Measurements from ENCODE around the gene KISS1R.
"Not testable (repeated sequence)": the region's sequence is repeated elsewhere in the genome, so short reads cannot be mapped to it uniquely, and the experiment has no call there.

Gene KISS1R

DNA sequence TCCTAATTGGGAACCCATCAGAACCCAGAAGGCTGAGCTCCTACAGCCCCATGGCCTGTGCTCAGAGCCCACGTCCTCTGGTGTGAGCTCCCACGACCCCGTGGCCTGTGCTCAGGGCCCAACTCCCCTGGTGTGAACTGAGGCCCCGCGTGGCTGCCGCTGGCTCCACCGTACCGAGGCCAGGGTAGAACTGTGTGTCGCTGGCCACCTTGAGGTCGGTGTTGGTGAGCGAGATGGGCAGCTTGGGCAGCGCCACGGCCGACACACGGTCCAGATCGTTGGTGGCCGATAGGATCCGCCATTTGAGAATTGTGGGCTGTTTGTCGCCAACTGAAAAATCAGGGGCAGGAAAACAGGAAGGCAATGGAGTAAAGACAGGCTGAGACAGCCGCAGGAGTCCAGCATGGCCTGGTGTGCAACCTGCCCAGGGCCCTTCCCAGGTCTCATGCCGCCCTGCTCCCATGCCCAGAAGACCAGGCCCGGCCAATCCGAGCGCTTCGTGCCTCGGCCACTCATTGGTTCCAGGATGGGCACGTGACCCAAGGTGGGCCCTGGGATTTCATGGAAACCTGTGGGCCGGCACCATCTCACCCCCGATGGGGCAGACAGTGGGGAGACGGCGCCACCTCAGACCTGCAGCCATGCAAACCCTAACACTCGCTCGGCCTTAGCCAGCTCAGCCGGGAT lies 35.6 kb upstream of the KISS1R start:
- no peak for DNase-seq (ENCODE audit: low read depth)

DNA sequence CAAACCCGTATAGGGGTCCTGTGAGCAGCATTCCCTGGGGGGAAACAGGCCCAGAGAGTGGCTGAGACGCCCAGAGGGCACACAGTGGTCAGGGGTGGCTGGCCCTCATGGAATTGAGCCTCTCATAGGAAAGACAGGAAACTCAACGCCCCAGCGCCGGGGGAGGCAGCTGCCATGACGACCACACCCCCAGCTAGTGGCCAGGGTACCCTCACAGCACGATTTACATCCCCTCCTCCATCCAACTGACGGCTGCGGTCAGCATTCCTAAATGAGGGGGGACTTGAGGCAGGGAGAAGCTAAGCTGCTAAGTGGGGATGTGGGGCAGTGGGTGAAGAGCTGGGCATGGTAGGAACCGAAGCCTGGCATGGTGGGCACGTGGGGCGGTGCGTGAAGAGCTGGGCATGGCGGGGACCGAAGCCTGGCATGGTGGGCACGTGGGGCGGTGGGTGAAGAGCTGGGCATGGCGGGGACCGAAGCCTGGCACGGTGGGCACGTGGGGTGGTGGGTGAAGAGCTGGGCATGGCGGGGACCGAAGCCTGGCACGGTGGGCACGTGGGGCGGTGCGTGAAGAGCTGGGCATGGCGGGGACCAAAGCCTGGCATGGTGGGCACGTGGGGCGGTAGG lies 34.1 kb upstream of the KISS1R start:
- DNase-seq (ENCODE audit: low read depth) = no peak

DNA sequence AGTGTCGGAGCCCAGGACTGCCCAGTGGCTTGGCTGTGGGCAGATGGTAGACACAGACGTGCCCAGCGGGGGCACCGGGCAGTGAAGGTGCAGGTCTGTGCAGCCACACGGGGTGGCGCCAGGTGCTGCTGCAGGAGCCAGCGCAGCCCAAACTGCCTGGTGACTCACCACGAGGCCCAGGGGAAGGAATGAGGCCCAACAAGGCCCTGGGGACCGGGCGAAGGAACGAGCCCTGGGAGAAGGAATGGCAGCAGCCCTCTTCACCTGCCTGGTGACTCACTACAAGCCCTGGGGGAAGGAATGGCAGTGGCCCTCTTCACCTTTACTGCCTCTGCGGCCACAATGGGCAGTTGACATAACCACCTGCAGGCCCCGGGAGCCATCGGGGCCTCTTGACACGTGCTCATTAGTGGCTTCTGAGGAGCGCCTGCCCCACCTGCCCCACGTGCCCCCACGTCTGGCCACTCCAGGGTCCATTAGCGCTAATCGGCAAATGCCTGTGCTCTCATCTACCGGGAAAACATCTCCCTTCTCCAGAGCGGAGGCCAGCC lies 33.4 kb upstream of the KISS1R start:
- DNase-seq (ENCODE audit: low read depth) = no peak

DNA sequence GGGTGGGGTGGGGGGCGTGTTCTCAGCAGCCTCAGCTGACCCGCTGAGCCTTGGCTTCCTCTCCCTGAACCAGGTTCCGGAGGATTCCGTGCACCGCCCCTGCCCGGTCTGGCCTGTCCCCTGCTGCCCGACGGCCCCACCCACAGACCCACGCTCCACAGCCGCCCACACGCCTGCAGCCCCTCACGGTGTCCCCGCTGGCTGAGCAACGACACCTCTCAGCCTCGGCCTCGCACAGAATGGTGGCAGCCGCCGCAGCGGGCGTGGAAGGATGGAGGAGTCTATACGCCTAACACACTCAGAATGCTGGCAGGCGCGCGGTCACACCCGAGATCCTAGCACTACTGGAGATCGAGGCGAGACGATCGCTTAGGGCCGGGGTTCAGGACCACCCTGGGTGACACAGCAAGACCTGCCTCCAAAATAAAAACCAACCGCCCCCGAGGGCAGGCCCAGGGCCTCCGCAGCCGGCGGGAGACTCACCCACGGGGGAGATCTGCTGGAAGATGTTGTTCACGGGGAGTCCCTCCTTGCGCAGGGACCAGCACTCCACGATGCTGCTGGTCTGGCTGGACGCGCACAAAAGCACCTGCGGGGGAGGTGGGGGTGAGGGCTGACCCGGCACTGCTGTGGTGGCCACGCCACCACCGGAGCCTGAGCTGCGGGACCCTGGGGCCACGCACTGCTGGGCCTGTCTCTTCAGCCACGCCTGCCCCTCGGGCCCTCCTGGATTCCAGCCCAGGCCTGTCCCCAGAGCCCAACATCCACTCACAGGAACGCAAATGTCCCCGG lies 32.5 kb upstream of the KISS1R start:
- DNase-seq (ENCODE audit: low read depth) = no peak

DNA sequence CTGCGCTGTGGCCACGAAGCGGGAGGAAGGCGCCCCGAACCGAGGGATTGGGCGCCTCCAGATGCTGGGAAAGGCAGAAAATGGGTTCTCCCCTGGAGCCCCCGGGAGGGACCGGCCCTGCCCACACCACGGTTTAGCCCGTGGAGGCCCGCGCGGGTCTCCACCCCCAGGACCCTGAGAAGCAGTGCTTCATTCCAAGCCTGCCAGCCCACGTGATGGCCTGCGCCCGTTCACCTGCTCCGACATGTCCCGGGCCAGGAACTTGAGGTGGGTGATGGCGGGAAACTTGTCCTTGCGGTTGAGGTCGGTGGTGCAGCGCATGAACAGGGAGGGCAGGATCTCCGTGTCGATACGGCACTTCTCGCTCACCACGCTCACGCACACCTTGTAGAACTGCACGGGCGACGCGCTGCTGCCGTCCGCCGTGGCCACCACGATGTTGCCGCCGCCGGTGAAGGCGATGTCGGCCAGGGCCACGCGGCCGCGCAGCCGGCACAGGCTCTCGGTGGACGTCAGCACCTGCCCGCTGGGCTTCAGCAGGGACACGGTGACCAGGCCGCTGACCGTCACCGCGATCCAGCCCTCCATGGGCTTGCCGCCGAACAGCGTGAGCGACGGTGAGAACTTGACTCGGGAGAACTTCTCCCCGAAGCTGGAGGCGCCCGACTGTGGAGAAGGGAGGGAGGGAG lies 31.5 kb upstream of the KISS1R start:
- DNase-seq (ENCODE audit: low read depth) = no peak

DNA sequence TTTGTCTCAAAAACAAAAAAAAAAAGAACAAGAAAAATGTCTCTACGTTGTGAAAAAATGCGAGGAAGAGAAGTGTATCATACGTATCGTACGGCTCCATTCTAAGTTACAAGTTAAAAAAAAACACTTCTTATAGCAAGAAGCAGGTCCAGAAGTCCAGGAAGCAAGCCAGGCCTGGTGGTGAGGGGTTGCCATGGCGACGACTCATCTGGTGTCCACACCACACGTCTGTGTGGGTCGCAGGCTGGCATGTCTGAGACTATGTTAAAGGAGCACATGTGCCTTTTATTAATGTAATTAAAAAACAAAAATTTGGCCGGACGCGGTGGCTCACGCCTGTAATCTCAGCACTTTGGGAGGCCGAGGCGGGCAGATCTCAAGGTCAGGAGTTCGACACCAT lies 30.1 kb upstream of the KISS1R start:
- DNase-seq (ENCODE audit: low read depth) = peak; percentile 48

DNA sequence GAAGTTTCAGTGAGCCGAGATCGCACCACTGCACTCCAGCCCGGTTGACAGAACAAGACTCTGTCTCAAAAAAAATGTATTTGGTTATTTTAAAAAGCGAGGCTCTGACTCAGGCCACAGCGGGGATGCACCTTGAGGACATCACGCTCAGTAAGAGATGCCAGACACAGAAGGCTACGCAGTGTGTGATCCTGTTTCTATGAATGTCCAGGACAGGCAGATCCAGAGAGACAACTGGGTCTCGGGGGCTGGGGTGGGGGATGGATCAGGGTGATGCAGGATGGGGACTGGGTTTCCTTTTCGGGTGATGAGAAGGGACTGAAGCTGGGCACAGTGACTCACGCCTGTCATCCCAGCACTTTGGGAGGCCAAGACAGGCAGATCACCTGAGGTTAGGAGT lies 29.5 kb upstream of the KISS1R start:
- DNase-seq (ENCODE audit: low read depth) = no peak

DNA sequence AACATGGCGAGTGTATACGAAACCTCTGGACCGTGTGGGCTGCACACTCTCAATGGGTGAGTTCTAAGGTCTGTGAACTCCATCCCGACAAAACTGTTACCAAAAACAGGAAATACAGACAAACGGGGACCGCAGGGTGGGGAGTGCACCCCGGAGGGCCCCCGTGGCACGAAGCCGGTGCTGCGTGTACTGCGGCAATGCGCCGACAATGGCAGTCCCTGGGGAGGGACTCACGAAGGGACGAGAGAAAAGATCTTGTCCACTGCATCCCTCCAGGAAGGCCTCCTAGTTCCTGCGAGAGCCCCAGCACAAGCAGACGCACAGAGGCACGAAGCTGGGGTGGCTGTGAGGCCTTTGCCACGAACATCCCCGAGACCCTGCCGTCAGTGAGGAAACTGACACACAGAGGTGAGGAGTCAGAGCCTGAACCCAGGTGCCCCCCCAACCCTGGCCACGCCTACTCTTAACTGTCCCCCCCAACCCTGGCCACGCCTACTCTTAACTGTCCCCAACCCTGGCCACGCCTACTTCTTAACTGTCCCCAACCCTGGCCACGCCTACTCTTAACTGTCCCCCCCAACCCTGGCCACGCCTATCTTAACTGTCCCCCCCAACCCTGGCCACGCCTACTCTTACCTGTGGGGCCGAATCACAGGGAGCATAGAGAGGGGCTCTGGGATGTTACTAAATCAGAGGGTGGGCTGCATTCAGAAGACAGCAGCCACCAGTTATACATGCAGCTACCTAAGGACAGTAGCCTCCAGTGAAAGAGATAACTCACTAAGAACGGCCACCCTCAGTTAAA lies 28.4 kb upstream of the KISS1R start:
- DNase-seq (ENCODE audit: low read depth) = no peak

DNA sequence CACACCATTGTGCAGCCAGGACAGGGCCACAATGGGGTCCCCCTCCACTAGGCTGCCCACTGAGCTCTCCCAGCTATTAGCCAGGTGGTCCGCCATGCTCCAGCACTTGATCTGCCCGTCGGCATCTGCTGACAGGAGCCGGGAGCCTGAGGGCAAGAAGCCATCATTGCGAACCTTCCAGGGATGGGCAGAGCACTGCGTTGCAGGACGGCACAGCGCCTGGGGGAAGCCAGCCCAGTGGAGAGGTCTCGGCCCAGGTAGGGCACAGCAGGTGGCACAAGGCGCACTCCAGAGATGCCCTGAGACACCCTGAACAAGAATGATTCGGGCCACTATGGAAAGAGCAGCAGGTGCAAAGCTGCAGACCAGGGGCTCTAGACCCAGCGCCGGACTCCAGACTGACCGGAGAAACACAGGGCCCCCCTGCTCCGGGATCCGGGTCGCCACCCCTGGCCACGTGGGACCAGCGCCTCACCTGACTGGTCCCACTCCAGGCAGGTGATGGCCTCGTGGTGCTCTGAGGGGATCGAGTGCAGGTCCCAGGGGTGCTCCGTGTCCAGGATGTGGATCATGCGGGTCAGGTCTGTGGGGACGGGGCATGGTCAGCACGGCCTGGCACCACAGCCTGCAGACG lies 27.4 kb upstream of the KISS1R start:
- DNase-seq (ENCODE audit: low read depth) = no peak

DNA sequence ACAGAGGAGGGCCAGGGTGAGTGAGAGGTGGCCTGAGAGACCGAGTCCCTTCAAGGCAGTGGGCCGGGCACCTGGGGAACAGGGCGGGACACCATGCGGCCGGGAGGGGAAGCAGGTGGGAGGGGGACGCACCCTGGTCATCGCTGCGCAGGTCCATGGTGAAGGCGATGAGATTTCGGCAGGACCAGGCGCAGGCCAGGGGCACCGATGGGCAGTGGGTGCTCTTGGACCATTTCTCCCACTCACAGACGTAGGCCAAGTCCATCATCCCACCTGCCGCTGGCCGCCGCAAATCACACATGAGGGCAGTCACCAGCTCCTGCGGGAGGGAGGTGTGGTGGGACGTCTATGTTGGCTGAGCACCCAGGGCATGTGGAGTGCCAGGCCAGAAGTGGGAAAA lies 26.3 kb upstream of the KISS1R start:
- no peak for DNase-seq (ENCODE audit: low read depth)

DNA sequence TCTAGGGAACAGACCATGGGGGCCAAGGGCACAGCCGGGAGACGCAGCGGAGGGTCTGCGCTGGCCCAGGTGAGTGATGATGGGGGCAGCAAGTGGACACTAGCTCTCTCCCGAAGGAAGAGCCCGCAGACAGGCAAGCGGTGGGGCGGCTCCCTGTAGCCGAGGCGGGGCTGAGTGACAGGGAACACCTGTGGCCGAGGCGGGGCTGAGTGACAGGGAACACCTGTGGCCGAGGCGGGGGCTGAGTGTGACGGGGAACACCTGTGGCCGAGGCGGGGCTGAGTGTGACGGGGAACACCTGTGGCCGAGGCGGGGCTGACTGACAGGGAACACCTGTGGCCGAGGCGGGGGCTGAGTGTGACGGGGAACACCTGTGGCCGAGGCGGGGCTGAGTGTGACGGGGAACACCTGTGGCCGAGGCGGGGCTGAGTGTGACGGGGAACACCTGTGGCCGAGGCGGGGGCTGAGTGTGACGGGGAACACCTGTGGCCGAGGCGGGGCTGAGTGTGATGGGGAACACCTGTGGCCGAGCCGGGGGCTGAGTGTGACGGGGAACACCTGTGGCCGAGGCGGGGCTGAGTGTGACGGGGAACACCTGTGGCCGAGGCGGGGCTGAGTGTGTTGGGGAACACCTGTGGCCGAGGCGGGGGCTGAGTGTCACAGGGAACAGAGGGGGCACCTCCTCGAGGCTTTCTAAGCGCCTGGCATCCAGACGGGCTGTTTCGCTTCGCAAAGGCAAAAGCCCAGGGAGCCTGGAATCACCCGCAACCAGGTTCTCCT lies 25.5 kb upstream of the KISS1R start:
- DNase-seq (ENCODE audit: low read depth) = not testable (repeated sequence)

DNA sequence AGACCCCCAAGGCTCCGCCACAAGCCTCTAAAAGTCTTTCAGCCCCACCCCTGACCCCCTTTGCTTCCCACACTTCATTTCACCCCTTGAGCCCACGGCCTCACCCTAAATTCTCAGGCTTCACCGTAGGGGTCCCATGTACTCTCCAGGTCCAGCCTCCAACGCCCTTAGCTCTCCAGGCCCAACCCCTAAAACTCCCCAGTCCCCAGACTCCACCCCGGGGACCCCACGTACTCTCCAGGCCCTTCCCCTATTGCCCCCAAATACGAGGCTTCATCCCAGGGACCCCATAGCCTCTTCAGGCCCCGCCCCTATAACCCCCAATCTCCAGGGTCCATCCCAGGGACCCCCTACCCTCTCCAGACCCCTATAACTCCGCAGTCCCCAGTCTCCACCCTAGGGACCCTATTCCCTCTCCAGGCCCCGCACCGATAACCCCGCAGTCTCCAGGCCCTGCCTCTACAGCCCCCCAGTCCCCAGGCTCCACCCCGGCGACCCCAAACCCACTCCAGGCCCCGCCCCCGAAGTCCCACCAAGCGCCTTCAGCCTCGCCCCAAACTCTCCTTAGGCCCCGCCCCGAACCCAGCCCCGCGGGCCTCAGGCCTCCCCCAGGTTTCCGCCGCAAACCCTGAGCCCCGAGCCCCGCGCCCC lies 24.8 kb upstream of the KISS1R start:
- DNase-seq (ENCODE audit: low read depth) = peak; percentile 20

DNA sequence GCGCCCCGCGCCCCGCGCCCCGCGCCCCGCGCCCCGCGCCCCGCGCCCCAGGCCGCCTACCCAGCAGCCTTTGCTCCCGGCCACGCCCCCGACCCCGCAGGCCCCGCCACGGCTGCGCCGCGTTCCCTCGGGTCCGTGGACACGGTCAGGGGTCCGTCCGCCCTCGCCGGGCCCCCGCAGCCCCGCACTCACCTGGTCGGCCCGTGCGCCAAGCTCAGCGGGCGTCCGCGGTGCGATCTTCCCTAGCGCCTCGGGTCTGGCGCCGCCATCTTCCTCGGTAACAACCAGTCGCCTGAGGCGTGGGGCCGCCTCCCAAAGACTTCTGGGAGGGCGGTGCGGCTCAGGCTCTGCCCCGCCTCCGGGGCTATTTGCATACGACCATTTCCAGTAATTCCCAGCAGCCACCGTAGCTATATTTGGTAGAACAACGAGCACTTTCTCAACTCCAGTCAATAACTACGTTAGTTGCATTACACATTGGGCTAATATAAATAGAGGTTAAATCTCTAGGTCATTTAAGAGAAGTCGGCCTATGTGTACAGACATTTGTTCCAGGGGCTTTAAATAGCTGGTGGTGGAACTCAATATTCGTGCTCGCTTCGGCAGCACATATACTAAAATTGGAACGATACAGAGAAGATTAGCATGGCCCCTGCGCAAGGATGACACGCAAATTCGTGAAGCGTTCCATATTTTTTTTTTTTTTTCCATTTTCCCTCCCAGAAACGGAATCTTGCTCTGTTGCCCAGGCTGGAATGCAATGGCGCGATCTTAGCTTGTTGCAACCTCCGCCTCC lies 24.0 kb upstream of the KISS1R start, which contains the start of the genes MED16 and RNU6-9:
Gene MED16, minus strand, starts transcription at position 294 of the 796 bp plus-strand sequence. CDS start 2,056 bp downstream, outside the sequence.
Gene RNU6-9, plus strand, starts transcription at position 591 of the 796 bp plus-strand sequence.
- peak; percentile 91 for DNase-seq (ENCODE audit: low read depth)

DNA sequence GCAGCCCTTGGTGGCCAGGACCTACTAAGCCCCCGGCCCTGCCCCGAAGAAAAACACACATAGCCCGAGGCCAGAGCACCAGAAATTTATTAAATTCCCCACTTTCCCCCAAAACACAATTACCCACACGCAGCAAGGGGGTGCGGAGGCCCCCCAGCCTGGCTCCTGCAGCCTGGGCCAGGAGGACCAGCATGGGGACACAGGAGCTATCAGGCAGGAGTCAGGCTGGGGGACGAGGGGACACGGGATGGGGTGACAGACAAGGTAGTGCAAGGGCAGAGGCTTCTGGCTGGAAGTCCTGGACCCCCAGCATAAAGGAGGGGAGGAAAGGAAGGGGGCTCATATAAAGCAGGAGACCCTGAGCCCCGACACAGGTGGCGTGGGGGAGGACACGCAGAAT lies 20.7 kb upstream of the KISS1R start:
- DNase-seq (ENCODE audit: low read depth) = no peak

DNA sequence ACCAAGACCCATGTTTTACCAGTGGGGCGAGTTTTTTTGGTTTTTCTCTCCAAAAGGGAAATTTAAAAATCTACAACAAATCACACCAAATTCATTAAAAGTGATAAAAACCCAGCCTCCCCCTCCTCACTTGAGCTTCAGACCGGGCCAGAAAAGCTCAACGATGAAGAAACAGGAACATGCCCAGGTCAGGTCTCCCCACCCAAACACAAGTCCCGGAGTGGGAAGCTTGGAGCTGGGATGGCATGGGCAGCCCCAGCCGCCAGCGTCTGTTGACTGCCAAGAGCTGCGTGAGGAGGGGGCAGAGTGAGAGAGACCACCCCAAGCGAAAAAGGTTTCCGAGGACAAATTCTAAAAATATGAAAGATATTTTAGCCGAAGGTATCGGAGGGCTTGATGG lies 20.1 kb upstream of the KISS1R start:
- DNase-seq (ENCODE audit: low read depth) = no peak

DNA sequence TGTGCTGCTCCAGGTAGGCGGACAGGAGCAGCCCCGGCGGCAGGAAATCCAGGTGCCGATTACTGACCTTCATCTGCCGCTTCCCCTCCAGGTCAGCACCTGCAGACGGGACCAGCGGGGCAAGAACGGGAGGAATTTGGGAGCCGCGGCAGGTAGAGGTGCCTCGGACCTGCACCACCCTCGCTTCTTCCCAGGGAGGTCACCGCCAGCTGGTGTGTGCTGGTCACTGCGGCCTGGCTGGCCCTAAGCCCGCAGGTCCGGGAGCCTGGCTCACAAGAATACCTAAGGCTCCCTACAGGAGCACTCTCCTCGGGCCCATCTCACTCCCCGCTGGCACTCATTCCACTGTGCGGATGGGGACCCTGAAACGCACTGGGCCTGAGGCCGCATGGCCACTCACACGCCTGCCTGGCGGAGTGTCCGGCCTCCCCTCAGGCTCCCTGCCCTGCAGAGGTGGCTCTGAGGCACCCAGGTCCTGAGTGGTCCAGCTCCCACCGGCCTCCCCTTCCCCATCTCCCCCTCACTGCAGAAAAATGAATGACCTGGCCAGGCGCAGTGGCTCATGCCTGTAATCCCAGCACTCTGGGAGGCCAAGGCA lies 19.6 kb upstream of the KISS1R start:
- no peak for DNase-seq (ENCODE audit: low read depth)

DNA sequence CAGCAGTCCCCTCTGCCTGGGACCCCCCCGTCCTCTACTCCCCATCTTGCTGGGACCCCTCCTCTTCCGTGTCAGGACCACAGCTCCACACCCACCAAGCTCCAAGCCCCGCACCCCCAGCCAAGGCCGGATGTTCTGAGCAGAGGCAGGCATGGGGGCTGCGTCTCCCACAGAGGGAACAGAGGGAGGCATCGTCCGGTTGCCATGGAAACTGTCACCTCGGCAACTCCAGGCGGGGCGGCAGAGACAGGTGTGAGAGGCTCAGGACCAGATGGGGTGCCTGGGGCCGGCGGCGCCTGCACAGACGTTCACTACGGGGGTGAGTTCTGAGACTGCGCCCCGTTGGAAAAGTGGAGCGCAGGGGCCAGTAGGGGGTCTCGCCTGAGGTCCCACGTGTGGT lies 18.5 kb upstream of the KISS1R start:
- DNase-seq (ENCODE audit: low read depth) = no peak

Data from iris pigment epithelial cell (primary cell).